HG03280 (cell line): ENCODE results near the gene VWA3A.
"Not testable (repeated sequence)": the region's sequence is repeated elsewhere in the genome, so short reads cannot be mapped to it uniquely, and the experiment has no call there.

ENCODE experiments used
- ATAC-seq: cut with Tn5 transposase; IDR thresholded peaks from one replicate; pipeline ENCODE4 v1.9.1; 2021; ENCODE audit warnings: mild to moderate bottlenecking, moderate library complexity; ENCODE audit not compliant: unreplicated experiment

The VWA3A gene

DNA sequence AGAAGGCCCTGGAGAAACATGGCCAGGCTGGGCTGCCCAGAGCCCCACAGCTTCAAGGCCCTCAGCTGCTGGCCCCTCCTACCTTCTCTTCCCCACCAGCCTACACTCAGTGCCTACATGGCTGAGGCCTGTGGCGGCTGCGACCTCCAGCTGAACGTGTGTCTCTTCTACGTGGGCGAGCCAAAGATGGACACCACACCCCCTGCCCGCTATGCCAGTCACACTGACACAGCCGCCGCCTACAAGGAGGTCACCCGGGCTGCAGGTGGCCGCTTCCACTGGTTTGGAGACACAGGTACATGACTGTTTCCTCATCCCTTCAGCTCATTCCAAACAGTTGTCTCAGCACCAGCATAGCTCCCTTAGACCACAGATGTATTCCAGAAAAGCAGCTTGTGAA is 40.5 kb downstream of the VWA3A start:
- no peak for ATAC-seq

DNA sequence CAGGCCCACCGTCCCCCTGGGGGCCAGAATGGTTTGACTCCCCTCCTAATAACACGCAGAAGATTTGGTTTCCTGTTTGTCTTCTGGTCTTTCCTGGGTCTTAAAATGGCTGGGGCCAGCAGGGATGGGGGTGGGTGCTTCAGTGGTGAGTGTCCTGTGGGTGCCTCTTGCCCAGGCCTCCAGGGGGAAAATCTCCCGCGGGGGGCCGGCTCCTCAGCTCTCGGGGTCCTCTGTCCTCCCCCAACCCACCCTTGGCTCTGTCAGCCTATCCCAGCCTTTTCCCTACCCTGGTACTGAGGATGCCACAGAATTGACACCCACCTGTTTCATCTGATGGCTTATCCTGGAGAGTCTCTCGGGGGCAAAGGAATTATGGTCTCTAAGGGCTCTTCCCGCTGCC is 46.1 kb downstream of the VWA3A start:
- ATAC-seq: no peak

DNA sequence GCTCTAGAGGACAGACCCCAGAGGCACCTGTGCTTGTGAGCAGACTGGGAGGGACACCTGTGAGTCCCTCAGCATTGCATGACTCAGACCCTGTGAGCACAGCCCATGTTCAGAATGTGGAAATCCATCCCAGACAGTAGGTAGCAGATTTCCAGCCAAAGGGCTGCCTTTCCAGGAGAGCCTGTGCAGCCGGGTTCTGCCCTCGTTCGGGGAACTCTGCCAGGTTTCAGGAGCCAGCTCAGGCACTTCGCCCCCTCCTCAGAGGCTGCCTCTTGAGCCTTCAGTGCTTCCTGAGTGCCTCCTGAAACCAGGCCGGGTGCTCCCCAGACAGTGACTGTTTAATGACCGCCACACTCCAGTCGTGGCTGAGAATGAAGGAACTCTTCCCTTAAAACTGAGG is 46.7 kb downstream of the VWA3A start:
- no peak for ATAC-seq

DNA sequence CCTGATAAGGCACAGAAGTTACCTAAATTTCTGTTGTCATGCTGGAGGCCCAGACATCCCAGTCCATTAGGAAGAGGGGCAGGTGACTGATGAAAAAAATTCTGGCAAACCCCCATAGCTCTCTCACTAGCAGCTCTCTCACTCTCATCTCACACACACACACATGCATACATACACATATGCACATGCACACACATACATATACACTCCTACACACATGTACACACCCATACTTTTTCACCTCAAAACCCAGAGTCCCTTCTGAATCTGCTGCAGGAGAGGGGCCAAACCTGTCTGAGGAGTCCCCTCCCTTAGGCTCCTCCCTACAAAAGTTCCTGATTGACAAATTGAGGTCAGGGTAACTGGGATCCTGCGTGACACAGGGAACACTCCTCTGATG is 47.4 kb downstream of the VWA3A start:
- no peak for ATAC-seq

DNA sequence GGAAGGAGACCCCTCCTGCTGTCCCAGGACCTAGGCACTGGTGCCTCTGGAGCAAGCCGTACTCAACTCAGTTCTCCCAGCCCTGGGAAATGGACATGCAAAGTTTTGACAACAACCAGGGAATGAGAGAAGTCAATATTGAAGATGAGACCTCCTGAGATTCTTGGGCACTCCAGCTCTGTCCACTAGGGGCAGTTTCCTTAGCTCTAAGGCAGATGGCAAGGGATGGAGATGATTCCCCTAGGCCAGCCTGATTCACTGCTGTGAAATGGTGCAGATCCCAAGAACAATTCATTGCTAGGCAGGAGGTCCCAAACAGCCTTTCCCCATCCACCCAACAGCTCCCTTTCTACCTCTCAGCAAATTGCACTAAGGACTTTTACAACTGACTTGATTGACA is 49.4 kb downstream of the VWA3A start:
- ATAC-seq: no peak

DNA sequence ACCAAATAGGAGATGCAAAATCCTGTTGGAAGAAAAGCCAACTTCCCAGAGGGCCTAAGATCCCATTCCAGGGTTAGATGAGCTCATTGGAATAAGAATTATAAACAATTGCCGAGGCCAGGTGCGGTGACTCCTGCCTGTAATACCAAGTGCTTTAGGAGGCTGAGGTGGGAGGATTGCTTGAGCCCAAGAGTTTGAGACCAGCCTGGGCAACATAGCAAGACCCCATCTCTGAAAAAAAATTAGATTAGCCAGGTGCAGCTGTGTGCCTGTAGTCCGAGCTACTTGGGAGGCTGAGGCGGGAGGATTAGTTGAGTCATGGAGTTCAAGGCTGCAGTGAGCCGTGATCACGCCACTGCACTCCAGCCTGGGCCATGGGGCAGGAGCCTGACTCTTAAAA is 52.2 kb downstream of the VWA3A start:
- ATAC-seq: no peak

DNA sequence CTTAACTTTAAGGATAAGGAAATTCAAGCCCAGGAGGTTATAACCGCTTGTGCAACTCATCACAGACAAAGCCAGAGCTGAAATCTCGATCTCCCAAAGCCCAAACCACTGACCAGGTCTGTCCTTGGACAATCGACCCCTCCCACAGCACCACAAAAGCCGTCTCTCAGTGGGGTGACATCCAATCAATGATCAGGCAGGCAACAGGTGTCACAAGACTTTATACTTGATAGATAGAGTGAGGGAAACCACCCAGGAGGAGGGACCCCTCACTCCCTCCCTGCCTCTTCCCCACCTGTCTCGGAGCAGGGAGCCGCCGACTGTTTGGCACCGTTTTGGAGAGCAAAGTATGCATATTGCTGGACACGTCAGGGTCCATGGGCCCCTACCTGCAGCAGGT is 55.5 kb downstream of the VWA3A start:
- no peak for ATAC-seq

DNA sequence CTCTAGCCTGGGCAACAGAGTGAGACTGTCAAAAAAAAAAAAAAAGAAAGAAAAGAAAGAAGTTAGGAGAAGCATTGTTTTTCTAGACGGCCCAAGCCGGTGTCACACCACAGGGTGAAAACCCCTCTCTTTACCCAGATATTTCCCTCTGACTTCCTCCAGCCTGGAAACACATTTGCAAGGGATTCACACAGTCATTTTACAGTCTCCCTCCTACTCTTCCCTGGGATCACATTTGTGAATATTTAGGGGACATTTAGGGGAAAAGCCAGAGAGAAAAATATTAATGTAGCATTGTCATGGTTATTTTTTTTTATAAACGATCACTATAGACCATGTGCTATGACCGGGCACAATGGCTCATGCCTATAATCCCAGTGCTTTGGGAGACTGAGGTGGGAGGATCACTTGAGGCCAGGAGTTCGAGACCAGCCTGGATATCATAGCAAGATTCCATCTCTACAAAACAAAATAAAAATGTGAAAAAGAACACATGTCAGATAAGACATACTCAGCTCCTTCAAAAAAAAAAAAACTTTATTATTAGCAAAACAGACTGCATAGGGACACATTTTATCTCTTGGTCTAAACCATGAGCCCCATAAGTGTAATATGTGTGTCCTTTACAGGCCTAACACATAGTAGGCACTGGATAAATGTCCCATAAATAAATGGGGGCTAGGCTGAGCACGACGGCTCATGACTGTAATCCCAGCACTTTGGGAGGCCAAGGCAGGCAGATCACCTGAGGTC is 59.1 kb downstream of the VWA3A start:
- ATAC-seq: no peak

DNA sequence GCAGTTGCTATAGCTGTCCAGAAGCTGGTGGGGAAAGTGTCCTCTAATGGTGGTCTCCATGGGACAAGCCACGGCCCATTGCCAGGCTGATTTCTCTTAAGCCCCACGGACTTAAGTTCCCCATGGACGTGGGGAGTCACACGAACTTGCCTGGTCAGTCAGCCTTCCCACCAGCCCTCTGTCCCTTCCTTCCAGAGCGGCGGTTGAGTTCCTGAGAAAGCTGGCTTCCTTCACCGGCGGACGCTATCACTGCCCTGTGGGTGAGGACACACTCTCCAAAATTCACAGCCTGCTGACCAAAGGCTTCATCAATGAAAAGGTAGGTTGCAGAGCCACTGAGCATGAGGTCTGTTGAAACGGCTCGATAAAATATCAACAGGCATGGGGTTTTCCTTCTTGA is 60.0 kb downstream of the VWA3A start:
- ATAC-seq: no peak

DNA sequence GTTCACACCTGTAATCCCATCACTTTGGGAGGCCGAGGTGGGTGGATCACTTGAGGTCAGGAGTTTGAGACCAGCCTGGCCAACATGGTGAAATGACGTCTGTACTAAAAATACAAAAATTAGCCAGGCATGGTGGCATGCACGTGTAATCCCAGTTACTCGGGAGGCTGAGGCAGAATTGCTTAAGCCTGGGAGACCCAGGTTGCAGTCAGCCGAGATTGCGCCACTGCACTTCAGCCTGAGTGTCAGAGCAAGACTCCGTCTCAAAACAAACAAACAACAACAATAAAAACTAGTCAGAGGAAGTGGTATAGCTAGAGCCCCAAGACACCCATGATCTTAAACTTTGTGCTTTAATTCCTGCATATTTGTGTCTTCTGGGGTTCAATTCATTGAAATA is 60.7 kb downstream of the VWA3A start:
- not testable (repeated sequence) for ATAC-seq

DNA sequence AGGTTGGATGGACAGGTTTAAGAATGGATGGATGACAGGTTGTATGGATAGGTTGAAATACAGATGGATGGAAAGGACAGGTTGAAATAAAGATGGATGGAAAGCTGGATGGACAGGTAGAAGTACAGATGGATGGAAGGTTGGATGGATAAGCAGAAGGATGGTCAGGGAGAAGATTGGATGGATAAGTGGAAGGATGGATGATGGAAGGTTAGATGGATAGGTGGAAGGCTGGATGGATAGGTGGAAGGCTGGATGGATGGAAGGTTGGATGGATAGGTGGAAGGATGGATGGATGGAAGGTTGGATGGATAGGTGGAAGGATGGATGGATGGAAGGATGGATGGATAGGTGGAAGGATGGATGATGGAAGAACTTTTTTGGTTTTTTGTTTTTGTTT is 69.1 kb downstream of the VWA3A start:
- ATAC-seq: no peak

DNA sequence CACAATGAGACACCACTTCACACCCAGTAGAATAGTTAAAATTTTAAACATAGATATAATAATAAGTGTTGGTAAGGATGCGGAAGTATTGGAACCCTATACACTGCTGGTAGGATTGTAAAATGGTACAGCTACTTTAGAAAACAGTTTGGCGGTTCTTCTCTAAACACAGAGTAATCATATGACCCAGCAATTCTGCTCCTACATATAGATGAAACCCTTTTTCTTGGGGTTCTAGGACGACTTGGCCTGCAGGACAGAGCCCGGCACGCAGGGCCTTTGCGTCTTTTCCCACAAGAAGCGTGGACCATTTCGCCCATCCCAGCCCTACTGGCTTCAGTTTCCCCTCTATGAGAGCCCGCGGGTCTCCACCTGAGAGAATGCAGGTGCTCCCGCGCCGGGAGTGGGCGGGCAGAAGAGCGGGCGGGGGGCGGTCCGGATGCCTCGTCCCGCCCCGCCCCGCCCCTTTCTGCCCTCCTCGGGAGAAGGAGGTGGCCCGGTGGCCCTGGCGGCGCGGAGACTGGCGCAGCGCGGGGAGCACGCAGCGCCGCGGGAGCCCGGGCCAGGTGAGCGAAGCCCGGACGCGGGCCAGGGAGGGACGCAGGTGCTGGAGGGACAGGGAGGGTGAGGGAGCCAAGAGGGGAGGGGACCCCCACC is 69.8 kb downstream of the VWA3A start, which contains the start of gene SDR42E2:
Gene SDR42E2 (plus strand): TSS at position 508 of the 657 bp plus-strand sequence. CDS start 3,077 bp downstream, outside the sequence.
- ATAC-seq: no peak

DNA sequence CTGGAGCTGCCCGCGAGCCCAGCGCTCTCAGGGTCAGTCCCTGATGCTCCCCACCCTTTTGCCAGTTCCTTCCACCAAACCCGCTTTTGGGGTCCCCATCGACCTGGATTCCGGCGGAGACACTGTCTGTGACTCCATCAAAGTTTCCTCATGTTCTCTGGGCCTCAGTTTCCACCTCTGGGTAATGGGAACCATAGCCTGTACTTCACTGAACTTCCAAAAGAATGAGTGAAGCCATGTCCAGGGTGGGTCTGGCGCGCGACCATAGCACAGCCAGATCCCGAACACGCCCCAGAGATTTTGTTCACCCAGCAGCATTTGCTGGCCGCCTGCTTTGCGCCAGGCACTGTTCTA is 70.3 kb downstream of the VWA3A start:
- ATAC-seq: no peak

DNA sequence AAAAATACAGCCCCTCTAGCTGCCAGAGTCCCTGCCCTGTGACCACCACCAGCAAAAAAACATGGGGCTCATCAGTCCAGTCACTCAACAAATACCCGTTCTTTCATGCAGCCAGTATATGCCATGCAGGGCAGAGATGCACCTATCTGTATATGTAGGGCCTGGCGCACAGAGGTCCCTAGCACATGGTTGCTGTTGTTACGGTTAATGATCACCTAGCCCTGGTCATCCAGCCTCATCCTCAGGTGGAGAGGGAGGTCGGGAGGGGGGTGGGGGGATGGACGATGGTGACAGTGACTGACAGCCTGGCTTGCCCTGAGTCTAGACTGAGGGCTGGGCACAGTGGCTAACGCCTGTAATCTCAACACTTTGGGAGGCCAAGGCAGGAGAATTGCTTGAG is 71.5 kb downstream of the VWA3A start:
- ATAC-seq: no peak

DNA sequence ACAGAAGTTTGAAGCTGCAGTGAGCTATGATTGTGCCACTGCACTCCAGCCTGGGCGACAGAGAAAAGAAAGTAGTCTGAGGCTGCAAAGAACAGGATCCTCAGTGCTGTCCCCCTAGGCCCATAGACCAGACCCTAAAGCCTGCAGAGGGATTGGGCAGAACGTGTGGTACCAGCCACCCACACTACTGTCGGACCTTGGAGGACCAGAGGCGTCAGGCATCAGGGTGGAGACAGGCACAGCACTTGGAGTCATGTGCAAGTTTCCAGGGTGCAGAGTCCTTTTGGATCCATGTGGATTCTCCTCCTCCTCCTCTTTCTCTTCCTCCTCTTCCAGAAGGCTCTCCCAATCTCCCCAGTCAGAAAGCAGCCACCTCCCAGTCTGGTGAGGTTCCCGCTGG is 72.1 kb downstream of the VWA3A start:
- no peak for ATAC-seq

DNA sequence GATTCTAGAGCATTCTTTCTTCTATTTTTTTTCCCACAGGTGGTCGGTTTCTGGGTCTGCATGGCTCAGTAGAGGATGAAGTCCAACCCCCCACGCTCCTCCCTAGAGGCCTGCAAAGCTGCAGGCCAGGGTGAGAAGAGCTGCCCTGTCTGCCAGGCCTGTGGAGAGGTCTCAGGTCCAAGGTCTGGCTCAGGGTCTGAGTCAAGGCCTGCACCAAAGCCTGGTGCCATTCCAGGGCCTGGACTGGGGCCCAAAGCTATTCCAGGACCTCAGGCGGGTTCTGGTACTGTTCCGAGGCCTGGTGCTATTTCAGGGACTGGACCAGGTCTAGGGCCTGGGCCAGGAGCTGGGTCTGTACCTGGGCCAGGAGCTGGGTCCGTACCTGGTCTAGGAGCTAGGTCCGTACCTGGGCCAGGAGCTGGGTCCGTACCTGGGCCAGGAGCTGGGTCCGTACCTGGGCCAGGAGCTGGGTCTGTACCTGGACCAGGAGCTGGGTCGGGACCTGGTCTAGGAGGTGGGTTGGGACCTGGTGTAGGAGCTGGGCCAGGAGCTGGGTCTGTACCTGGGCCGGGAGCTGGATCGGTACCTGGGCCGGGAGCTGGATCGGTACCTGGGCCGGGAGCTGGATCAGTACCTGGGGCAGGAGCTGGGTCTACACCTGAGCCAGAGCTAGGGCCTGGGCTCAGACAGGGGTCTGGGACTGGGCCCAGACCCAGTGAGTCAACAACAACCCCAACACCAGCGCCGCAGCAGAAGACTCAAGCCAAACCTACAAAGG is 73.4 kb downstream of the VWA3A start:
- no peak for ATAC-seq

DNA sequence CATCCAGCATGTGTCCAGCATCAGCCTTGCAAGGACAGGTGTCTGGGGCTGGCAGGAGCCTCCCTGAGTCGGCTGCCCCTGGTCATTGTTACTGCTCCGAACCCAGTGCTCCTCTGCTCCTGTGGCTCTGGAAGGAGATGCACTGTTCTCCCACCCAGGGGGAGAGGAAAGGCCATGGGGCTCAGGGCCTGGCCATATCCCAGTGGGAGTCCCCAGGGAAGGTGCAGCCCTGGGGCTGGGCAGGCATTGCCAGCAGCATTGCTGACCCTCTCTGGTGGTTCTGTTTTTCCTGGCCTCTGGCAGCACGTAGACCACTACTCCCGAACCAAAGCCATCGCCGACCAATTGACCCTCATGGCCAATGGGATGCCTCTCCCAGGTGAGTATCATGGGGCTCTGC is 79.6 kb downstream of the VWA3A start:
- ATAC-seq: no peak

DNA sequence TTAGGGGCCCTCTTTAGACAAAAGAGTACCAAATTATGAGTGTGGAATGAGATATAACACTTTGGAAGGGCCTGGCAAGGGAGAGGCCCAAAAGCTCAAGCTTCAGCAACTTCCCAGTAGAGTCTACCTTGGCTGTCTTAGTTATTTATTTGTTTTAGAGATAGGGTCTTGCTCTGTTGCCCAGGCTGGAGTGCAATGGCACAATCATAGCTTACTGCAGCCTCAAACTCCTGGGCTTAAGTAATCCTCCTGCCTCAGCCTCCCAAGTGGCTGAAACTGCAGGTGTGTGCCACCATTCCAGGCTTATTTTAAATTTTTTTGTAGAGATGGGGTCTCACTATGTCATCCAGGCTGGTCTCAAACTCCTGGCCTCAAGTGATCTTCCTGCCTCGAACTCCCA is 80.3 kb downstream of the VWA3A start:
- not testable (repeated sequence) for ATAC-seq

DNA sequence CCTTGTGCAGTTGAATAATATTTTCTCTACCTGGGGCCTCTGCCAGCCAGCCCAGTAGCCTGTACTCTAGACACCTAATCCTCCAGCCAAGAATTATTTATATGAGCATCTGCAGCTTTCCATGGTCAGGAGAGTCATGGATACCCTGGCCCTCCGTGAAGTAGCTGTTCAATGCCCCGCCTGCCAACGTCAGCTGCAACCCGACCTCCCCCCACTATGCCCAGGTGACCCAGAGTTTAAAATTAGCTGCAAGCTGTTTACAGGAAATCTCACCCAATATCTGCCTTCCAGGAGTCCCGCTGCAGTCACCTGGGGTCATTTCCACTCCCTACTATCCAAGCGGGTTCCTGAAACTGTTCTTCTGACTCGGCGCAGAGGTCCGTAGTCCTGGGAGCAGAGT is 82.3 kb downstream of the VWA3A start:
- no peak for ATAC-seq

DNA sequence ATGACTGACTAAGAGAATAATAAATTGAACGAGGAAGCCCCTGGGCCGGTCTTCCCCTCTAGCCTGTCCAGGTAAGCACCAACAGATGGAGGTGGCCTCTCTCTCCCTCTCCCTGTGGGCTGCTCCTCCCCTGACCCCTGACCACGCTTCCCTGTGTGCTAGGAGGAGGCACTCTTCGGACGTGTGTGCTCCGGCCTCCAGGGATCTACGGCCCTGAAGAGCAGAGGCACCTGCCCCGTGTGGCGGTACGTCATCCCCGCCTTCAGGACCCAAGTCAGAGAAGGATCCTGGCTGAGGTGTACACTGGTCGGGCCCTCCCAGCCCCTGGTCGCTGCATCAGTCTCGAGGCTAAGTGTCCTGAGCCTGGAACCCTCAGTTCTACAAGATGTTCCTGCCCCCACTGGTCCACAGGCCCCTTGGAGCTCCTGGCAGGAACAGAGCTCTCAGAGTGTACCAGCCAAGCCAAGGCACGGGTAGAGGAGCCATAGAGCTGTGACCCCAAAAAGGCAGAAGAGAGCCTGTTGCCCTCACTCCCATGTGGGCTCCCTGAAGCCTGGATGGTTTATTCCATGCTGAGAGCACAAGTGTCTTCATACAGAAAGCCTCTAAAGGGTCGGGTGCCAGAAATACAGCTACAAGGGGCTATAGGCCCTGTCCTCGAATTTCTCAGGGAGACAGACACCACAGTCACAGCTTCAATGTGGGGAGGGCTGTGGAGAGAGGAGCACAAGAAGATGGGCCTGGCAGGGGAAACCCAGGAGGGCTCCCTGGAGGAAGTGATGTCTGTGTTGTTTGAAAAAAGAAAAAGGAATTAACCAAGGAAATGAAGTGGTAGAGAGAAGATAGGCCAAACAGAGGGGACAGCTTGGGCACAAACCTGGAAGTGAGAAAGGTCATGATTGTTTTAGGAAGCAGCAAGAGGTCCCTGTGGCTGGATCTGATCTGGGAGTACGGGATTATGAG is 85.9 kb downstream of the VWA3A start:
- ATAC-seq: no peak

DNA sequence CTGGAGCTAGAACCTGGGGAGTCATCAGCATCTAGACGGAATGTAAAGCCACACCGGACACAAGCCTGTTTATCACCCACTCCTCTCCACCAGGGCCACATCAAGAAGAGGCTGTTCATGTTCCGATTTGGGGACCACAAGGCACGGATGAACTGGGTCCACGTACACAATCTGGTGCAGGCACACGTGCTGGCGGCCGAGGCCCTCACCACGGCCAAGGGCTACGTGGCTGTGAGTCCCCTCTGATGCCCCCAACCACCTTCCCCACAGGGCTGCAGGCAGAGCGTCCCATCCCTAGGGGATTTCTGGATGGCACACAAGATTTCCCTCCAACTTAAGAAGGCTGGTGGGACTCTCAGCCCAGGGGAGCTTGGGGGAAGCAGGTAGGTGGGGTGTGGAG is 89.1 kb downstream of the VWA3A start:
- no peak for ATAC-seq
